Neural progenitor cell (in vitro differentiated cells): ENCODE results near the gene LIMK2. TPM values are rescaled to one million over a fixed set of nuclear protein-coding genes. Genes with fewer than 3 reads are reported as not detected.

Source experiments
- DNase-seq: peaks from one replicate; pipeline ENCODE4 v3.0.0-alpha.2; 2016; ENCODE audit warnings: low spot score
- H2AFZ ChIP-seq: fragments of 200-600 bp; sonication (generic); replicated peaks from 2 replicates; pipeline ENCODE4 v1.6.1; 2016; ENCODE audit warnings: antibody characterized with exemption
- H3F3A ChIP-seq: fragments of 200-600 bp; sonication (generic); 2 replicates; pipeline ENCODE4 v1.6.1; 2016; ENCODE audit warnings: antibody characterized with exemption, low read depth
- H3K27ac ChIP-seq: fragments of 200-600 bp; sonication (generic); 2 replicates; pipeline ENCODE4 v1.5.1; 2016; ENCODE audit warnings: mild to moderate bottlenecking
- H3K27me3 ChIP-seq: fragments of 200-600 bp; sonication (generic); 2 replicates; pipeline ENCODE4 v1.6.1; 2016; ENCODE audit warnings: mild to moderate bottlenecking, moderate library complexity
- H3K36me3 ChIP-seq: fragments of 200-600 bp; sonication (generic); 2 replicates; pipeline ENCODE4 v1.5.1; 2016
- H3K4me1 ChIP-seq: fragments of 200-600 bp; sonication (generic); 2 replicates; pipeline ENCODE4 v1.6.1; 2016; ENCODE audit warnings: mixed run types
- H3K4me2 ChIP-seq: fragments of 200-600 bp; sonication (generic); 2 replicates; pipeline ENCODE4 v1.6.1; 2016
- H3K4me3 ChIP-seq: fragments of 200-600 bp; sonication (generic); 2 replicates; pipeline ENCODE4 v1.5.1; 2016
- H3K79me2 ChIP-seq: fragments of 200-600 bp; sonication (generic); 2 replicates; pipeline ENCODE4 v1.6.1; 2016; ENCODE audit warnings: low read depth
- H3K9ac ChIP-seq: fragments of 200-600 bp; sonication (generic); 2 replicates; pipeline ENCODE4 v1.6.1; 2016
- H3K9me3 ChIP-seq: fragments of 200-600 bp; sonication (generic); 2 replicates; pipeline ENCODE4 v1.5.1; 2016; ENCODE audit warnings: low read depth
- H4K20me1 ChIP-seq: fragments of 200-600 bp; sonication (generic); 2 replicates; pipeline ENCODE4 v1.6.1; 2016; ENCODE audit warnings: low read depth
- H3K27ac Mint-ChIP-seq: 3 replicates; pipeline ENCODE4 v1.8.0; 2021; ENCODE audit warnings: mixed read lengths
- H3K27me3 Mint-ChIP-seq: 2 replicates; pipeline ENCODE4 v1.8.0; 2022; ENCODE audit warnings: low read depth, mild to moderate bottlenecking, inconsistent platforms, moderate library complexity, mixed read lengths; ENCODE audit not compliant: insufficient read depth
- H3K36me3 Mint-ChIP-seq: 3 replicates; pipeline ENCODE4 v1.8.0; 2021; ENCODE audit warnings: mixed read lengths
- H3K4me1 Mint-ChIP-seq: 3 replicates; pipeline ENCODE4 v1.8.0; 2021; ENCODE audit warnings: mixed read lengths
- H3K4me3 Mint-ChIP-seq: 3 replicates; pipeline ENCODE4 v1.8.0; 2021; ENCODE audit warnings: mild to moderate bottlenecking, moderate library complexity, mixed read lengths
- H3K9me3 Mint-ChIP-seq: 3 replicates; pipeline ENCODE4 v1.8.0; 2020; ENCODE audit warnings: mixed read lengths
- EZH2 ChIP-seq: fragments of 200-600 bp; sonication (generic); IDR thresholded peaks from 2 replicates; pipeline ENCODE4 v1.6.1; 2017; ENCODE audit warnings: antibody characterized with exemption, mild to moderate bottlenecking, moderate library complexity
- EZH2phosphoT487 ChIP-seq: fragments of 200-600 bp; sonication (generic); IDR thresholded peaks from 2 replicates; pipeline ENCODE4 v1.6.1; 2017; ENCODE audit warnings: antibody characterized with exemption
- total RNA-seq: library from RNA; depleted of rRNA; stranded (reverse); fragments of >200 nt; gene quantifications from 2 replicates; pipeline ENCODE4 v1.2.3, GENCODE V29; 2015; ENCODE audit warnings: low replicate concordance
- TF ChIP-seq, protein P1 (sequence below): fragments of 200-600 bp; sonication (generic); IDR thresholded peaks from 2 replicates; pipeline ENCODE4 v1.5.1; 2017; ENCODE audit warnings: antibody characterized with exemption, mild to moderate bottlenecking

Gene LIMK2
- total RNA-seq, 1 donor from 2014 or later, result 28.1 TPM

DNA sequence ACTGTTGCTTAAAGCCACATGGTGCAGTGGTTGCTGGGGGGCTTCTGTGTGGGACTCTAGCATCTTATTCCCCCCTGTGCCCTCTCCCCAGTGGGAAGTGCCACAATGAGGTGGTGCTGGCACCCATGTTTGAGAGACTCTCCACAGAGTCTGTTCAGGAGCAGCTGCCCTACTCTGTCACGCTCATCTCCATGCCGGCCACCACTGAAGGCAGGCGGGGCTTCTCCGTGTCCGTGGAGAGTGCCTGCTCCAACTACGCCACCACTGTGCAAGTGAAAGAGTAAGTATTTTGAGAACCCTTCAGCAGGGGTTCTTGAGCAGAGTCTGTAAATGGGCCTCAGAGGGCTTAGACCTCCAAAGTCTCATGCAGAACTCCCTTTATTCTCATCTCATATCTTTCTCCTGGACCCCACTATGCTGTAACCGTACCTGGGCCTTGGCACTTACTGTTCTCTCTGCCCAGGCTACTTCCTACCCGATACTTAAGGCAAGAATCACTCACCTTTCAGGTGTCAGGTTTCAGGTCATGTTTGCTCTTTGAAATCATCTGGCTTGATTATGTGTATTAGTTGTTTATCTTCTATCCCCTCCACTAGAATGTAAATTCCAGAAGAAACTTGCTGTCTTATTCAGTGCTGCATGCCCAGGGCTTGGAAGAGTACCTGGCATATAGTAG is 47.8 kb downstream of the LIMK2 start:
- H3K27ac Mint-ChIP-seq, result no peak overlapping the region
- no peaks in the 10 kb centered on the region for H3K9me3 Mint-ChIP-seq
- no peak overlapping the region for H3K4me3 Mint-ChIP-seq
- Histone ChIP-seq H3K27me3 (no peaks in the 10 kb centered on the region), H3K4me2 (no peak overlapping the region), H3K79me2 (no peaks in the 10 kb centered on the region), H3K36me3 (no peaks in the 10 kb centered on the region), H3K9me3 (no peaks in the 10 kb centered on the region), H3F3A (no peaks in the 10 kb centered on the region), H3K4me3 (no peak overlapping the region), H3K27ac (no peak overlapping the region), H3K9ac (no peak overlapping the region), H2AFZ (no peak overlapping the region), H3K4me1 (no peaks in the 10 kb centered on the region), H4K20me1 (peaks cover 7% of the 10 kb centered on the region)
- H3K4me1 Mint-ChIP-seq, result no peaks in the 10 kb centered on the region
- DNase-seq, result no peak
- H3K27me3 Mint-ChIP-seq, result no peaks in the 10 kb centered on the region
- TF ChIP-seq EZH2, result no peak
- TF ChIP-seq, protein P1, sequence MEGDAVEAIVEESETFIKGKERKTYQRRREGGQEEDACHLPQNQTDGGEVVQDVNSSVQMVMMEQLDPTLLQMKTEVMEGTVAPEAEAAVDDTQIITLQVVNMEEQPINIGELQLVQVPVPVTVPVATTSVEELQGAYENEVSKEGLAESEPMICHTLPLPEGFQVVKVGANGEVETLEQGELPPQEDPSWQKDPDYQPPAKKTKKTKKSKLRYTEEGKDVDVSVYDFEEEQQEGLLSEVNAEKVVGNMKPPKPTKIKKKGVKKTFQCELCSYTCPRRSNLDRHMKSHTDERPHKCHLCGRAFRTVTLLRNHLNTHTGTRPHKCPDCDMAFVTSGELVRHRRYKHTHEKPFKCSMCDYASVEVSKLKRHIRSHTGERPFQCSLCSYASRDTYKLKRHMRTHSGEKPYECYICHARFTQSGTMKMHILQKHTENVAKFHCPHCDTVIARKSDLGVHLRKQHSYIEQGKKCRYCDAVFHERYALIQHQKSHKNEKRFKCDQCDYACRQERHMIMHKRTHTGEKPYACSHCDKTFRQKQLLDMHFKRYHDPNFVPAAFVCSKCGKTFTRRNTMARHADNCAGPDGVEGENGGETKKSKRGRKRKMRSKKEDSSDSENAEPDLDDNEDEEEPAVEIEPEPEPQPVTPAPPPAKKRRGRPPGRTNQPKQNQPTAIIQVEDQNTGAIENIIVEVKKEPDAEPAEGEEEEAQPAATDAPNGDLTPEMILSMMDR, result no peak
- peaks cover 15% of the 10 kb centered on the region for H3K36me3 Mint-ChIP-seq

DNA sequence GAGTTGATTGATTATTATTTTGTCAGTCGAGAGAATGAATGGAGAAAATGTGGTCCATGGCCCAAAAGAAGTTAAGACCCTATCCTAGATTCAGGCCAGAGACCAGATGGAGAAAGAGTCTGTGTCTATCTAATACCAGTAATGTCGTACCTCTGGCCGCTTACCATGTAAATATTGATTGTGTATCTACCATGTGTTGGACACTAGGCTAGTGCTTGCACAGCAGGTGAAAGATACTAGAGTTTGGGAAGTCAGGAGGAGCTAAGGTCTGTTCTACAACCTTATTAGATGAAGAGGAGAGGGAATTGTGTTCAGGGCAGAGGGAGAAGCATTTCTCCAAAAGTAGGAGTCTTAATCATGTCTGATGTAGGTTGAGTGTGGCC is 48.4 kb downstream of the LIMK2 start:
- Histone ChIP-seq H3K27me3 (no peaks in the 10 kb centered on the region), H4K20me1 (peaks cover 3% of the 10 kb centered on the region), H3K79me2 (no peaks in the 10 kb centered on the region), H3K36me3 (no peaks in the 10 kb centered on the region), H3K4me3 (no peak overlapping the region), H3K9ac (no peak overlapping the region), H3K27ac (no peak overlapping the region), H3K4me1 (no peaks in the 10 kb centered on the region), H2AFZ (no peak overlapping the region), H3K4me2 (no peak overlapping the region), H3F3A (no peaks in the 10 kb centered on the region), H3K9me3 (no peaks in the 10 kb centered on the region)
- no peak overlapping the region for H3K27ac Mint-ChIP-seq
- H3K36me3 Mint-ChIP-seq, result peaks cover 15% of the 10 kb centered on the region
- TF ChIP-seq EZH2phosphoT487, result no peak
- no peak for TF ChIP-seq EZH2
- TF ChIP-seq, protein P1, result no peak
- H3K4me3 Mint-ChIP-seq, result no peak overlapping the region
- no peaks in the 10 kb centered on the region for H3K9me3 Mint-ChIP-seq
- no peak for DNase-seq
- H3K4me1 Mint-ChIP-seq, result no peaks in the 10 kb centered on the region
- no peaks in the 10 kb centered on the region for H3K27me3 Mint-ChIP-seq

DNA sequence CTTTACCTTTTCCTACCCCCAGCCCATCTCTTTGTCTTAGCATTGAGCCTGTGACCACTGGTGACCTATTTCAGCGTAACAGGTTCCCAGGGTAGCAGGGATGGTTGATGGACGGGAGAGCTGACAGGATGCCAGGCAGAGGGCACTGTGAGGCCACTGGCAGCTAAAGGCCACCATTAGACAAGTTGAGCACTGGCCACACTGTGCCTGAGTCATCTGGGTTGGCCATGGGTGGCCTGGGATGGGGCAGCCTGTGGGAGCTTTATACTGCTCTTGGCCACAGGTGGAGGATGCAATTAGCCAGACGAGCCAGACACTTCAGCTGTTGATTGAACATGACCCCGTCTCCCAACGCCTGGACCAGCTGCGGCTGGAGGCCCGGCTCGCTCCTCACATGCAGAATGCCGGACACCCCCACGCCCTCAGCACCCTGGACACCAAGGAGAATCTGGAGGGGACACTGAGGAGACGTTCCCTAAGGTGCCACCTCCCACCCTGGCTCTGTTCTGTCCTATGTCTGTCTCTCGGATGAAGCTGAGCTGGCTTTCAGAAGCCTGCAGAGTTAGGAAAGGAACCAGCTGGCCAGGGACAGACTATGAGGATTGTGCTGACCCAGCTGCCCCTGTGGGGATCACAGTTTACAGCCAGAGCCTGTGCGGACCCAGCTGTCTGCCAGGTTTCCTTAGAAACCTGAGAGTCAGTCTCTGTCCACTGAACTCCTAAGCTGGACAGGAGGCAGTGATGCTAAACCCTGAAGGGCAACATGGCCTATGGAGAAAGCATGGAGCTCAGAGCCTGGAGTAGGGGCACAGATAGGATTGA is 50.4 kb downstream of the LIMK2 start:
- no peak overlapping the region for H3K4me3 ChIP-seq
- no peaks in the 10 kb centered on the region for H3K4me1 ChIP-seq
- H3K27me3 Mint-ChIP-seq, result peaks cover 3% of the 10 kb centered on the region
- no peak overlapping the region for H3K27ac Mint-ChIP-seq
- peaks cover 4% of the 10 kb centered on the region for H3K4me1 Mint-ChIP-seq
- no peaks in the 10 kb centered on the region for H3K9me3 ChIP-seq
- no peak overlapping the region for H2AFZ ChIP-seq
- no peak overlapping the region for H3K4me3 Mint-ChIP-seq
- H3K79me2 ChIP-seq, result no peaks in the 10 kb centered on the region
- no peaks in the 10 kb centered on the region for H3K36me3 ChIP-seq
- H4K20me1 ChIP-seq, result no peaks in the 10 kb centered on the region
- H3K36me3 Mint-ChIP-seq, result peaks cover 15% of the 10 kb centered on the region
- no peak overlapping the region for H3K27ac ChIP-seq
- no peaks in the 10 kb centered on the region for H3F3A ChIP-seq
- TF ChIP-seq EZH2phosphoT487 (no peak), EZH2 (no peak)
- TF ChIP-seq, protein P1, result no peak
- H3K9ac ChIP-seq, result no peak overlapping the region
- no peak overlapping the region for H3K4me2 ChIP-seq
- H3K27me3 ChIP-seq, result no peaks in the 10 kb centered on the region
- no peak for DNase-seq
- no peaks in the 10 kb centered on the region for H3K9me3 Mint-ChIP-seq
